ENCODE measurements around the gene CNPPD1.

The CNPPD1 gene

DNA sequence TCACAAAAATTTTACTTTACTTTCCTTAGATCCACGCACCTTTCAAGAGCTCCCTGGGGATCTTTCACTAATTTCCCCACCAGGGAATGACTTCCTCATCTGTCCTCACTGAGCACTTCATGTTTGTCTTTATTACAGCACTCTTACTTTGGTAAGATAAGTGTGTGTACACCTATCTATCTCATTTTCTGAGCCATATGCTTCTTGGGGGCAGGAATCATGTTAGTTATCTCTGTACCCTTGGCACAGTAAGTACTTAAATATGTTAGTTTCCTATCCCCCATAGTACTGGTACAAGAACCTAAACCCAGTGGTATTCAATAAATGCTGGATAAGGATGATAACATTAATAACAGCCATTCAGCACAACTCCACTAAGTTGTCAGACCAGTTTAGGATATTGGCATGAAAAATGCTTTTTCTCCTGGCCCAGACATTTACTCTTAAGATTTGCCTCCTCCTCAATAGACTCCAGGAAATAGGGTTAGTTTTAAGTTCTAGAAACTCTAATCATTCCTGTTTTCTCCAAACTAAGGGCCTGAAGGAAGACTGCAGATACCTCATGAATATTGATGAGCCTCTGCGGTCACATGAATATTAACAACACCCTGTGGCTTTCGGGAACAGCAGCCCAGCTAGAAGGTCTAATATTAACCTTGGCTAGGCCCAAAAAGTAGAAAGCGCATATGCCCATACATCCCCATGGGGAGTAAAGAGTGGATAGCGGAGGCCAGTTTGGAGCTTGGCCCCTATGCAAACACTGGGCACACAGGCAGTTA is 54.3 kb downstream of the CNPPD1 start:
- Histone ChIP-seq H3K4me3 (ENCODE audit: low read length) (no peak overlapping the region), H3K27ac (ENCODE audit: low read length) (no peak overlapping the region)

More for the DNA sequence above, 54.3 kb downstream of the CNPPD1 start:
- Histone ChIP-seq H3K9ac (ENCODE audit: low read depth, low read length) (no peak overlapping the region), H3K36me3 (ENCODE audit: insufficient read depth, low read depth, low read length) (no peaks in the 10 kb centered on the region), H3K9me3 (ENCODE audit: insufficient read depth, low read depth, low read length) (no peaks in the 10 kb centered on the region), H3K27me3 (ENCODE audit: insufficient read depth, low read length) (no peaks in the 10 kb centered on the region), H3K4me1 (ENCODE audit: insufficient read depth, low read length) (no peaks in the 10 kb centered on the region)
